ENCODE measurements around the gene B3GALT5.

DNA sequence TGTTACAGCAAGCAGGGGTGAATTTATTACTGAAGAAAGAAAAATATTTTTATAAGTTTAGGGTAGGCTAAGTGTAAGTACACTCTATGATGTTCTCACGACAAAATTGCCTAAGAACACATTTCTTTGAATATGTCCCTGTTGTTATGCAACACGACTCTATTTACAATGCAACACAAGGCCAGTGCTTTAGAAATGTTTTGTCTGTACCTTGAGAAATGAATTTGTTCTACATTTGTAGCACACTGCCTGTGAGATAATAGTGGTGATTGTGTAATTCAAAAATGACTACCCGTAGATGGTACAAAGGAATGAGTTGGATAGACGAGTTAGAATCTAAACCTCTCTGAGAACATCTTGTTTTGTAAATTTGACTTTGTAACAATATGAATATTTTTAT is 68.5 kb downstream of the B3GALT5 start:
- no peak for TF ChIP-seq CTCF (IDR thresholded peaks at IDR 0.05)
- no peak for TF ChIP-seq POLR2AphosphoS5 (IDR thresholded peaks at IDR 0.05)
- no peak for TF ChIP-seq POLR2A (IDR thresholded peaks at IDR 0.05)

Measured in prostate gland (tissue), 2 donors.